ENCODE results near the gene TMEM154. TPM values are rescaled to one million over a fixed set of nuclear protein-coding genes. Genes with fewer than 3 reads are reported as not detected.
A peak's percentile ranks its signal among the peaks of the same experiment; 100 is the strongest.

TMEM154 gene
- total and polyA plus RNA-seq, 2 donors, result 4.1 to 5.5 TPM

DNA sequence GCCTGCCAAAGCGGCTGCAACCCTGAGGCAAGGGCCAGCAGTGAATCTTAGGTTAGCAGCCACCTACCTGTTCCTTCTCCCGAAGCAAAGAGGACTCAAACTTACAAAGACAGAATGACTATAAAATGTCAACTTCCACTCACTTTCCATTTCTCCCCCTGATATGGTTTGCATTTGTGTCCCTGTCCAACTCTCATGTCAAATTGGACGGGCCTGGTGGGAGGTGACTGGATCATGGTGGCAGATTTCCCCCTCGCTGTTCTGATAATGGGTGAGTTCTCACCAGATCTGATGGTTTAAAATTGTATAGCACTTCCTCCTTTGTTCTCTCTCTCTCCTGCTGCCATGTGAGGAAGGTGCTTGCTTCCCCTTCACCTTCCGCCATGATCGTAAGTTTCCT is 35.3 kb upstream of the TMEM154 start:
- Histone ChIP-seq H3K36me3 (ENCODE audit: control insufficient read depth in 2 of 2, insufficient read depth in 2 of 2, low read length in 1 of 2) (no peaks in the 10 kb centered on the region), H3K4me1 (ENCODE audit: control insufficient read depth in 2 of 2, insufficient read depth in 2 of 2, low read length in 2 of 2) (no peaks in the 10 kb centered on the region), H3K27me3 (ENCODE audit: control insufficient read depth in 2 of 2, insufficient read depth in 1 of 2, low read length in 1 of 2) (no peaks in the 10 kb centered on the region), H3K27ac (ENCODE audit: low read depth in 1 of 2, low read length in 1 of 2) (no peak overlapping the region), H3K9me3 (ENCODE audit: control insufficient read depth in 2 of 2, insufficient read depth in 1 of 2, low read length in 1 of 2) (no peaks in the 10 kb centered on the region), H3K4me3 (ENCODE audit: low read length in 2 of 2) (no peak overlapping the region)
- no peak for DNase-seq (ENCODE audit: low read depth in 6 of 9, low spot score in 9 of 9)
- WGBS, result 97% methylated on average over 6 of the region's 6 CpGs

DNA sequence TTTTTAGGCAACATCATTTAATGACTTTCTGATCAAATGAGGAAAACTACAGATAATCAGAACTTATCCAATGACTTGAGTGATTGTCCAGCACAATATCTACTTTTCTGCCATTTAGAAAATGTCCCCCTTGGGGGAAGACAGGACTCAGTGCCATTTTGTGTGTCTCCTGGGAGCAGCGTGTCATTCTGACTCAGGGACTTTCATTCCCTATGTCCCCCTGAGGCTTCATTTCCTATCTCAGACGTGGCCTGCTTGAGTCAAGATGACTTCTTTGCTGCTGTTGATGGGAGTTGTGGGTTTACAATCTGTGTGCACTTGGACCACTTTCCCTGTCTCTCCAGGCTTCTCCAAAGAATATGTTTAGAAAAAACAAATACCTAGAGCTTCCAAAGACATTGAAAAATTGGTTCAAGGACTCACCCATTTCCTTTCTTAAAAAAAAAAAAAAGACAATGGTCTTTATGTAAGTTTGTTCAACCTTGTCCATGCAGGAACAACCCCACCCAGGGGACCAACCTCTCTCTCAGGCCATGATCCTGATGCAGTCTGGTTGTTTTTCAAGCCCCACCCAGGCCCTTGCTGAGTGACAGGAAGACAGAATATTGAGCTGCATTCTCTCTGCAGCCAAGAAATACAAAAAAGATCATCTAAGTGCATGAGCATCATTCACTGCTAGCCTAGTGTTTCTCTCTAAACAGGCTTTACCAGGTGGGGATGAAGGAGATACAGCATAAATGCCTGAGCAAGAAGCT is 34.3 kb upstream of the TMEM154 start:
- Histone ChIP-seq H3K9me3 (ENCODE audit: control insufficient read depth in 2 of 2, insufficient read depth in 1 of 2, low read length in 1 of 2) (no peaks in the 10 kb centered on the region), H3K27ac (ENCODE audit: low read depth in 1 of 2, low read length in 1 of 2) (no peak overlapping the region)
- WGBS, result 89% methylated on average over 2 of the region's 2 CpGs

DNA sequence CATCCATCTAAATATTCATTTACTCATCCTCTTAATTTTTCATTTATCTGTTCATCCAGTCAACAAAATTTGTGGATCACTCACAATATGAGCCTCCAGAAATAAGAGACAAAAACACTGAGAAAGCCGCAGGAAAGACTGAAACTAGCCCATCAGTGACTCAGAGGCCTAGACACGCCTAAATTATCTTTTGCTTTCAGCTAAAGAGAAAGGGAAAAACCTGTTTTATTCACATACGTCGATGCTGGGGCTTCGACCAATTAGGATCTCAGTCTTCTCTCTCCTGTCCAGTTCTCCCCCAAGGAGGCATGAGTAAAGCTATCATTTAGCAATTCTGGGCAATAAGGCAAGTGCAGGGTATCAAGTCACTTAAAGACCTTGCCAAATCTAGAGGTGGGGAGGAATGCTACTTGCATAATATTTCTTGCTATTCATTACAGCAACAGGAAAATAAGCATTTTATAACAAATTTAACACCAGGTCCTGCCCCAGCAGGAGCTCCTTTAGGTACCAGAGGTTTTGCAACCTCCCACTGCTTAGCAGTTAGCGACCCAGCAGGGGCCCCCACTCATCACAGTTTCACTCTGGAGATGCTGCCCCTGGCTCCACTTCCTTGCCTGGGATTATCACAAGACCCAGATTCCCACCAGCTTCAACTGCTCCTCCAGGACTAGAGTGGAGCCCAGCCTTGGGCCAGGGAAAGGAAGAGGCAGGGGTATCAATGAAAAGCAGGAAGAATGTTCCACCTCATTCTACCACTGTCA is 30.1 kb upstream of the TMEM154 start:
- no peaks in the 10 kb centered on the region for H3K36me3 ChIP-seq (ENCODE audit: control insufficient read depth in 2 of 2, insufficient read depth in 2 of 2, low read length in 1 of 2)
- H3K9me3 ChIP-seq (ENCODE audit: control insufficient read depth in 2 of 2, insufficient read depth in 1 of 2, low read length in 1 of 2), result peaks cover 0 to under 1% of the 10 kb centered on the region in 2 donors
- DNase-seq (ENCODE audit: low read depth in 6 of 9, low spot score in 9 of 9), result no peak
- H3K27me3 ChIP-seq (ENCODE audit: control insufficient read depth in 2 of 2, insufficient read depth in 1 of 2, low read length in 1 of 2), result no peaks in the 10 kb centered on the region
- no peaks in the 10 kb centered on the region for H3K4me1 ChIP-seq (ENCODE audit: control insufficient read depth in 2 of 2, insufficient read depth in 2 of 2, low read length in 2 of 2)
- no peak overlapping the region for H3K4me3 ChIP-seq (ENCODE audit: low read length in 2 of 2)
- H3K27ac ChIP-seq (ENCODE audit: low read depth in 1 of 2, low read length in 1 of 2), result peak overlapping the region in 1 of 2 donors; percentile 68
- 92% methylated on average over 6 of the region's 6 CpGs for WGBS

More for the DNA sequence above, 34.3 kb upstream of the TMEM154 start:
- Histone ChIP-seq H3K27me3 (ENCODE audit: control insufficient read depth in 2 of 2, insufficient read depth in 1 of 2, low read length in 1 of 2) (no peaks in the 10 kb centered on the region), H3K4me3 (ENCODE audit: low read length in 2 of 2) (no peak overlapping the region), H3K36me3 (ENCODE audit: control insufficient read depth in 2 of 2, insufficient read depth in 2 of 2, low read length in 1 of 2) (no peaks in the 10 kb centered on the region), H3K4me1 (ENCODE audit: control insufficient read depth in 2 of 2, insufficient read depth in 2 of 2, low read length in 2 of 2) (no peaks in the 10 kb centered on the region)
- DNase-seq (ENCODE audit: low read depth in 6 of 9, low spot score in 9 of 9), result no peak

DNA sequence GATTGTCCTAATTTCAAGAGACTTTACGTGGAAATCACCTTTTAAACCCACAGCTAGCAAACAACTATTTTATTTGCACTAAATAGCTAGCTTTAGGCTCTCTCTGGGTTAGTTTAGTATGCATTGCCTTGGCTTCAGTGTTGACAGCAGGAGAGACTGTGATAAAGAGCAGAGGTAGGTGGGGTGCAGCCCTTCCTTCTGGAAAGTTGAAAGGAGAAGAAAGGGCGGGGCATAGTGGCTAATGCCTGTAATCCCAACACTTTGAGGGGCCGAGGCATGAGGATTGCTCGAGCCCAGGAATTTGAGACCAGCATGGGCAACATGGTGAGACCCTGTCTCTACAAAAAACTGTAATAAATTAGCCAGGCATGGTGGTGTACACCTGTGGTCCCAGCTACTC is 29.0 kb upstream of the TMEM154 start:
- 94% methylated on average over 4 of the region's 4 CpGs for WGBS
- Histone ChIP-seq H3K9me3 (ENCODE audit: control insufficient read depth in 2 of 2, insufficient read depth in 1 of 2, low read length in 1 of 2) (peaks cover 0 to 3% of the 10 kb centered on the region in 2 donors), H3K4me1 (ENCODE audit: control insufficient read depth in 2 of 2, insufficient read depth in 2 of 2, low read length in 2 of 2) (no peaks in the 10 kb centered on the region), H3K27ac (ENCODE audit: low read depth in 1 of 2, low read length in 1 of 2) (no peak overlapping the region), H3K36me3 (ENCODE audit: control insufficient read depth in 2 of 2, insufficient read depth in 2 of 2, low read length in 1 of 2) (no peaks in the 10 kb centered on the region), H3K27me3 (ENCODE audit: control insufficient read depth in 2 of 2, insufficient read depth in 1 of 2, low read length in 1 of 2) (no peaks in the 10 kb centered on the region), H3K4me3 (ENCODE audit: low read length in 2 of 2) (no peak overlapping the region)
- DNase-seq (ENCODE audit: low read depth in 6 of 9, low spot score in 9 of 9), result no peak

- Histone ChIP-seq H3K27me3 (ENCODE audit: control insufficient read depth in 2 of 2, insufficient read depth in 1 of 2, low read length in 1 of 2) (no peaks in the 10 kb centered on the region), H3K27ac (ENCODE audit: low read depth in 1 of 2, low read length in 1 of 2) (no peak overlapping the region), H3K4me1 (ENCODE audit: control insufficient read depth in 2 of 2, insufficient read depth in 2 of 2, low read length in 2 of 2) (no peaks in the 10 kb centered on the region), H3K4me3 (ENCODE audit: low read length in 2 of 2) (no peak overlapping the region), H3K9me3 (ENCODE audit: control insufficient read depth in 2 of 2, insufficient read depth in 1 of 2, low read length in 1 of 2) (peaks cover 0 to 3% of the 10 kb centered on the region in 2 donors), H3K36me3 (ENCODE audit: control insufficient read depth in 2 of 2, insufficient read depth in 2 of 2, low read length in 1 of 2) (no peaks in the 10 kb centered on the region)
- DNase-seq (ENCODE audit: low read depth in 6 of 9, low spot score in 9 of 9), result no peak
- WGBS, result 92% methylated on average over 1 of the region's 1 CpG
These were observed 28.6 kb upstream of the TMEM154 start for GRCh38 chr4:152708361-152708760.

DNA sequence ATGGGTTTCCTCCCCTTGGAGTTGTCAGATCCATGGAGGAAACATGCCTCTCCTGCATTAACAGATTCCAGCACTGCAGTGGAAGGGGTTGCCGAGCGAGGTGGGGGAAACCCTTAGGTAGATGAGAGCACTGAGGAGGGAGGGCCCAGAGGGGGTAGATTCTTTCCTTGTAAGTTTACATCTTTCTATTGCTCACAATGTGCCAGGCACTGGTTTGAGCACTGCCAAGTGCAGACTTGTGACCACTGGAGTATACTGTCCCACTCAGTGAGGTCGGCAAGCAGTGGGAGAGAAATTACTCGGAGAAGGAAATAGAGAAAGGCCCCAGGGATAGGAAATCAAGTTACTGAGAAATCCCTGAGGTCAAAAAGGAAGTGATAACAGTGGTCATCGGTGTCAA is 27.8 kb upstream of the TMEM154 start:
- Histone ChIP-seq H3K4me3 (ENCODE audit: low read length in 2 of 2) (no peak overlapping the region), H3K27me3 (ENCODE audit: control insufficient read depth in 2 of 2, insufficient read depth in 1 of 2, low read length in 1 of 2) (no peaks in the 10 kb centered on the region), H3K36me3 (ENCODE audit: control insufficient read depth in 2 of 2, insufficient read depth in 2 of 2, low read length in 1 of 2) (no peaks in the 10 kb centered on the region), H3K27ac (ENCODE audit: low read depth in 1 of 2, low read length in 1 of 2) (no peak overlapping the region), H3K4me1 (ENCODE audit: control insufficient read depth in 2 of 2, insufficient read depth in 2 of 2, low read length in 2 of 2) (no peaks in the 10 kb centered on the region), H3K9me3 (ENCODE audit: control insufficient read depth in 2 of 2, insufficient read depth in 1 of 2, low read length in 1 of 2) (peaks cover 0 to 3% of the 10 kb centered on the region in 2 donors)
- 91% methylated on average over 5 of the region's 5 CpGs for WGBS
- no peak for DNase-seq (ENCODE audit: low read depth in 6 of 9, low spot score in 9 of 9)

GRCh38 chr4:152705903-152706302 is 26.1 kb upstream of the TMEM154 start:
- no peak overlapping the region for H3K27ac ChIP-seq (ENCODE audit: low read depth in 1 of 2, low read length in 1 of 2)
- H3K27me3 ChIP-seq (ENCODE audit: control insufficient read depth in 2 of 2, insufficient read depth in 1 of 2, low read length in 1 of 2), result peaks cover 0 to 2% of the 10 kb centered on the region in 2 donors
- H3K36me3 ChIP-seq (ENCODE audit: control insufficient read depth in 2 of 2, insufficient read depth in 2 of 2, low read length in 1 of 2), result no peaks in the 10 kb centered on the region
- no peaks in the 10 kb centered on the region for H3K4me1 ChIP-seq (ENCODE audit: control insufficient read depth in 2 of 2, insufficient read depth in 2 of 2, low read length in 2 of 2)
- H3K9me3 ChIP-seq (ENCODE audit: control insufficient read depth in 2 of 2, insufficient read depth in 1 of 2, low read length in 1 of 2), result peaks cover 0 to 3% of the 10 kb centered on the region in 2 donors
- no peak for DNase-seq (ENCODE audit: low read depth in 6 of 9, low spot score in 9 of 9)
- no peak overlapping the region for H3K4me3 ChIP-seq (ENCODE audit: low read length in 2 of 2)
- 98% methylated on average over 1 of the region's 1 CpG for WGBS

- no peak overlapping the region for H3K4me3 ChIP-seq (ENCODE audit: low read length in 2 of 2)
- DNase-seq (ENCODE audit: low read depth in 6 of 9, low spot score in 9 of 9), result no peak
- peaks cover 0 to 2% of the 10 kb centered on the region in 2 donors for H3K27me3 ChIP-seq (ENCODE audit: control insufficient read depth in 2 of 2, insufficient read depth in 1 of 2, low read length in 1 of 2)
- H3K4me1 ChIP-seq (ENCODE audit: control insufficient read depth in 2 of 2, insufficient read depth in 2 of 2, low read length in 2 of 2), result no peaks in the 10 kb centered on the region
- no peak overlapping the region for H3K27ac ChIP-seq (ENCODE audit: low read depth in 1 of 2, low read length in 1 of 2)
- 100% methylated on average over 1 of the region's 1 CpG for WGBS
- H3K9me3 ChIP-seq (ENCODE audit: control insufficient read depth in 2 of 2, insufficient read depth in 1 of 2, low read length in 1 of 2), result peaks cover 0 to 3% of the 10 kb centered on the region in 2 donors
- no peaks in the 10 kb centered on the region for H3K36me3 ChIP-seq (ENCODE audit: control insufficient read depth in 2 of 2, insufficient read depth in 2 of 2, low read length in 1 of 2)
These were observed 25.0 kb upstream of the TMEM154 start for GRCh38 chr4:152704788-152705187.

GRCh38 chr4:152700151-152700550 is 20.4 kb upstream of the TMEM154 start:
- WGBS, result 96% methylated on average over 1 of the region's 1 CpG
- Histone ChIP-seq H3K27ac (ENCODE audit: low read depth in 1 of 2, low read length in 1 of 2) (no peak overlapping the region), H3K4me3 (ENCODE audit: low read length in 2 of 2) (no peak overlapping the region), H3K9me3 (ENCODE audit: control insufficient read depth in 2 of 2, insufficient read depth in 1 of 2, low read length in 1 of 2) (peaks cover 0 to 3% of the 10 kb centered on the region in 2 donors), H3K4me1 (ENCODE audit: control insufficient read depth in 2 of 2, insufficient read depth in 2 of 2, low read length in 2 of 2) (no peaks in the 10 kb centered on the region), H3K27me3 (ENCODE audit: control insufficient read depth in 2 of 2, insufficient read depth in 1 of 2, low read length in 1 of 2) (peaks cover 0 to 2% of the 10 kb centered on the region in 2 donors), H3K36me3 (ENCODE audit: control insufficient read depth in 2 of 2, insufficient read depth in 2 of 2, low read length in 1 of 2) (no peaks in the 10 kb centered on the region)
- no peak for DNase-seq (ENCODE audit: low read depth in 6 of 9, low spot score in 9 of 9)

Measured in thymus (tissue), 11 donors.